Jurkat, Clone E6-1 (cell line): Measurements from ENCODE around the gene CD59.

Experiments
- DNase-seq: peaks from one replicate; pipeline ENCODE4 v3.0.0-alpha.2; 2011; ENCODE audit warnings: low read depth, low spot score
- H3K4me3 ChIP-seq: 2 replicates; pipeline ENCODE4 v1.5.1; 2011; ENCODE audit warnings: mild to moderate bottlenecking, low read length, control low read depth, moderate library complexity

The CD59 gene

GRCh38 chr11:33658195-33658900 is 77.9 kb downstream of the CD59 start:
- DNase-seq: no peak
- no peak overlapping the region for H3K4me3 ChIP-seq

GRCh38 chr11:33657757-33658156 is 78.5 kb downstream of the CD59 start:
- no peak overlapping the region for H3K4me3 ChIP-seq

GRCh38 chr11:33656768-33657167 is 79.5 kb downstream of the CD59 start:
- no peak overlapping the region for H3K4me3 ChIP-seq
- DNase-seq: no peak

More at GRCh38 chr11:33657757-33658156, 78.5 kb downstream of the CD59 start:
- DNase-seq: no peak

GRCh38 chr11:33655842-33656600 is 80.2 kb downstream of the CD59 start:
- H3K4me3 ChIP-seq: no peak overlapping the region
- no peak for DNase-seq

GRCh38 chr11:33654594-33654993 is 81.6 kb downstream of the CD59 start:
- DNase-seq: no peak
- H3K4me3 ChIP-seq: no peak overlapping the region
